ENCODE data around the gene PPA1. TPM values are rescaled to one million over a fixed set of nuclear protein-coding genes. Genes with fewer than 3 reads are reported as not detected.
"Not testable (repeated sequence)": the region's sequence is repeated elsewhere in the genome, so short reads cannot be mapped to it uniquely, and the experiment has no call there.

The PPA1 gene
- total RNA-seq, 1 experiment from 2014 or later = 150 TPM

- peak; percentile 82 for DNase-seq (ENCODE audit: low read depth)
Measured at GRCh38 chr10:70255329-70256299, 22.4 kb upstream of the PPA1 start.

DNA sequence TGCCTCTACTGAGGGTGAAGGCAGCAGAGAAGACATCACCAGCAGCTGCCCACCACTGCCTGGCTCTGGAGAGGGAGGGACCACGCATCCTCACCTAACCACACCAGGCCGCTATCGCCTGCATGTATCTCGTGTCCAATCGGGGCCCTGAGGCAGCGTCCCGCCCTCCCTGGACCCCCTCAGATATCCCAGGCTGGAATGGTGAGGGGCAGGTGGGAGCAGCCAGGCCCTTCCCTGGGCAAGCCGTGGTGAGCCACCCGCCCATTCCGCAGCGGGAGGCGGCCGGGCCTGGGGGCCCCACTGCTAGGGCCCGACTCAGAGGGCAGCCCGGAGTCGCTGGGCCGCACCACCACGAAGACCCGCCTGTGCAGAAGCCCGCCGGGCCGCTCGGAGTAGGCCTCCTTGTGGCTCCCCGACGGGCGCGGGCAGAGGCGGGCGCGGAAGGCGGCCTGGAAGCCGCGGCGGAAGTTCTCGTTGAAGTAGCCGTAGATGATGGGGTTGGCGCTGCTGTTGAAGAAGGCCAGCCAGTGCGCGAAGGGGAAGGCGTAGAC is 21.6 kb upstream of the PPA1 start:
- DNase-seq (ENCODE audit: low read depth) = no peak

GRCh38 chr10:70253878-70254765 is 20.9 kb upstream of the PPA1 start:
- DNase-seq (ENCODE audit: low read depth) = no peak

- no peak for DNase-seq (ENCODE audit: low read depth)
Measured at GRCh38 chr10:70250961-70251680, 17.9 kb upstream of the PPA1 start.

GRCh38 chr10:70247360-70247759 is 14.1 kb upstream of the PPA1 start:
- no peak for DNase-seq (ENCODE audit: low read depth)

- DNase-seq (ENCODE audit: low read depth) = no peak
Measured at GRCh38 chr10:70241081-70241480, 7.9 kb upstream of the PPA1 start.

DNA sequence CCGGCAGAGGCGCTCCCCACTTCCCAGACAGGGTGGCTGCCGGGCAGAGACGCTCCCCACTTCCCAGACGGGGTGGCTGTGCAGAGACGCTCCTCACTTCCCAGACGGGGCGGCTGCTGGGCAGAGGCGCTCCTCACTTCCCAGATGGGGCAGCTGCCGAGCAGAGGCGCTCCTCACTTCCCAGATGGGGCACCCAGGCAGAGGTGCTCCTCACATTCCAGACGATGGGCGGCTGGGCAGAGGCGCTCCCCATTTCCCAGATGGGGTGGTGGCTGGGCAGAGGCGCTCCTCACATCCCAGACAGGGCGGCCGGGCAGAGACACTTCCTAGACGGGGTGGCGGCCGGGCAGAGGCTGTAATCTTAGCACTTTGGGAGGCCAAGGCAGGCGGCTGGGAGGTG is 6.8 kb upstream of the PPA1 start:
- not testable (repeated sequence) for DNase-seq (ENCODE audit: low read depth)

DNA sequence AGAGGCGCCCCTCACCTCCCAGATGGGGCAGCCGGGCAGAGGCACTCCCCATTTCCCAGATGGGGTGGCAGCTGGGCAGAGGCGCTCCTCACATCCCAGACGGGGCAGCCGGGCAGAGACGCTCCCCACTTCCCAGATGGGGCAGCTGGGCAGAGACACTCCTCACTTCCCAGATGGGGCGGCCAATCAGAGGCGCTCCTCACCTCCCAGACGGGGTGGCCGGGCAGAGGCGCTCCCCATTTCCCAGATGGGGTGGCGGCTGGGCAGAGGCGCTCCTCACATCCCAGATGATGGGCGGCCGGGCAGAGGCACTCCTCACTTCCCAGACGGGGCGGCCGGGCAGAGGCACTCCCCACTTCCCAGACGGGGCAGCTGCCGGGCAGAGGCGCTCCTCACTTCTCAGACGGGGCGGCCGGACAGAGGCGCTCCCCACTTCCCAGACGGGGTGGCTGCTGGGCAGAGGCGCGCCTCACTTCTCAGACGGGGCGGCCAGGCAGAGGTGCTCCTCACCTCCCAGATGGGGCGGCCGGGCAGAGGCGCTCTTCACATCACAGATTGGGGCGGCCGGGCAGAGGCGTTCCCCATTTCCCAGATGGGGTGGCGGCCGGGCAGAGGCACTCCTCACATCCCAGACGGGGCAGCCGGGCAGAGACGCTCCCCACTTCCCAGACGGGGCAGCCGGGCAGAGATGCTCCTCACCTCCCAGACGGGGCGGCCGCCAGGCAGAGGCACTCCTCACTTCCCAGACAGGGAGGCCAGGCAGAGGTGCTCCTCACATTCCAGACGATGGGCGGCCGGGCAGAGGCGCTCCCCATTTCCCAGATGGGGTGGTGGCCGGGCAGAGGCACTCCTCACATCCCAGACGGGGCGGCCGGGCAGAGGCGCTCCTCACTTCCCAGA is 6.1 kb upstream of the PPA1 start:
- DNase-seq (ENCODE audit: low read depth) = not testable (repeated sequence)

DNA sequence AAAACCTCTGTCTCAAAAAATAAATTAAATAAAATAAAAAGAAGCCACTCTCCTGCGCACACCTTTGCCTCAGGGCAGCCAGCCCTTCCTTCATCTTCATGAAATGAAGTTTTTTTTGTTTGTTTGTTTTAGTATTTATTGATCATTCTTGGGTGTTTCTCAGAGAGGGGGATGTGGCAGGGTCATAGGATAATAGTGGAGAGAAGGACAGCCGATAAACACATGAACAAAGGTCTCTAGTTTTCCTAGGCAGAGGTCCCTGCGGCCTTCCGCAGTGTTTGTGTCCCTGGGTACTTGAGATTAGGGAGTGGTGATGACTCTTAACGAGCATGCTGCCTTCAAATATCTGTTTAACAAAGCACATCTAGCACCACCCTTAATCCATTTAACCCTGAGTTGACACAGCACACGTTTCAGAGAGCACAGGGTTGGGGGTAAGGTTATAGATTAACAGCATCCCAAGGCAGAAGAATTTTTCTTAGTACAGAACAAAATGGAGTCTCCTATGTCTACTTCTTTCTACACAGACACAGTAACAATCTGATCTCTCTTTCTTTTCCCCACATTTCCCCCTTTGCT is 4.8 kb upstream of the PPA1 start:
- not testable (repeated sequence) for DNase-seq (ENCODE audit: low read depth)

DNA sequence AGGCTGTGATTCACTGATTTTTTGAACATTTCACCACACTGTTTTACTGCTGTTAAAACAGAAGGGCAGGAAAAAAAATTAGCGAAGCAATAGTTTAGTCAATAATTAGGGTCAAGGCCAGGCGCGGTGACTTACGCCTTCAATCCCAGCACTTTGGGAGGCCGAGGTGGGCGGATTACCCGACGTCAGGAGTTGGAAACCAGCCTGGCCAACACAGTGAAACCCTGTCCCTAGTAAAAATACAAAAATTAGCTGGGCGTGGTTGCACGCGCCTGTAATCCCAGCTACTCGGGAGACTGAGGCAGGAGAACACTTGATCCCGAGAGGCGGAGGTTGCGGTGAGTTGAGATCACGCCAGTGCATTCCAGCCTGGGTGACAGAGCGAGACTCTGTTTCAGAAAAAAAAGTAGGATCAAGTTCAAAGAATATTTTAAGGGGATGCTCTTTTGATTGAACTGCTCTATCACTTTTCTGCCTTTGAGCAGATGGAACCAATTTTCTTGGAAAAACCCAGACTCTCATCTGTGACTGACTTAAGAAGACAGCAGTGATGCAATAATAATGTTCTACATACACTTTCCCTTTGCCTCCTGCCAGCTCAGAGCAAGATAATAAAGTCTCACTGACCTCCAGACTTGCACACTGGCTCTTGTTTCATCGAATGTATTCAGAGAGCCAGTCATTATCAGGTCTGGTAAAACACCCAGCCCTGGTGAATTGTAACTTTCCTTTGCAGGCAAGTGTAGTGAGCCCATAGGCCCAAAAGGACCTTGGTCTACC is 1.6 kb upstream of the PPA1 start:
- DNase-seq (ENCODE audit: low read depth) = peak; percentile 36

DNA sequence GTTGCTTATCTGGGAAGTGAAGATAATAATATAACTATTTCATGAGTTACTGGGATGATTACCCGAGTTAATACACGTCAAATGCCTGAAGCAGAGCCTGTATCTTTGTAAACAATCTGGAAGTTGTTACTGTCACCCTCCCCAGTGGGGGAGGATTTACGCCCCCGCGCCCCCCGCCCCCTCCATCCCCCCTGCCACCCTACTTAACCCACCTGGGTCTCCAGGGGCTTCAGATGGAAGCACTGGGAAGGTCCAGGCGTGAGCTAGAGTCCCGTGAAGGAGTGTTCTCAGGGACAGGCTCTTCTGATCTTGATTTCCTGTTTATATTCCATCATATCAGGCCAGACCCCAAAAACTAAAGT is 691 bp upstream of the PPA1 start:
- DNase-seq (ENCODE audit: low read depth) = no peak

DNA sequence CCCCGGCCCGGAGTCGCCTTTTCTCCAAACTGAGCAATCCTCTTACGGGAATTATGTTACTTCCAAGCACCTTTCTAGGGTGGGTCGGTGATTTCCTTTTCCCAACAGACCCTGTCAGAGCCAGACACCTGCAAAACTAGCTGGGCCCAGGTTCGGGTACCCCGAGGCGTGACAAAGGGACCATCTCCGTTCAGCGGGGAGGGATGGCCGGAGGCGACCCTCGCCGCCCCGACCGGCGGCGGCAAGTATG is 445 bp downstream of the PPA1 start:
- DNase-seq (ENCODE audit: low read depth) = no peak

- peak; percentile 45 for DNase-seq (ENCODE audit: low read depth)
Measured at GRCh38 chr10:70232155-70232858, 922 bp downstream of the PPA1 start.

DNA sequence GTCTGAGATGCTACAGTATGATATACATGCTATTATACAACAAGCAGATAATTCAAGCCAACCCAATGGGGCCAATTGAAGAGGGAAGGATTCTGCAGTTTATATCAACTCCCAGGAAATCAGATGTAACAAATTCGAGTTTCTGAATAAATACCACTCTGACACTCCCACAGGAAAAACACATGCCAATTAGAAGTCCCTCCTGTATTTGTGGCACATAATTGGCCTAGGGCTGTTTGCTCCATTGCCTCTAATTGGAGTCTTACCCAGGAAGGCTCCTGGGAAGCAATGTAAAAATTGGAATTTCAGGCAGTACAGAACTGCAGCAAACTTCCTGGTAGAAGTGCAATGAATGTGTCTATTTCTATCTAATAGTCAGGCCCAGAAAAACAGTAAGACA is 4.7 kb downstream of the PPA1 start:
- no peak for DNase-seq (ENCODE audit: low read depth)

DNA sequence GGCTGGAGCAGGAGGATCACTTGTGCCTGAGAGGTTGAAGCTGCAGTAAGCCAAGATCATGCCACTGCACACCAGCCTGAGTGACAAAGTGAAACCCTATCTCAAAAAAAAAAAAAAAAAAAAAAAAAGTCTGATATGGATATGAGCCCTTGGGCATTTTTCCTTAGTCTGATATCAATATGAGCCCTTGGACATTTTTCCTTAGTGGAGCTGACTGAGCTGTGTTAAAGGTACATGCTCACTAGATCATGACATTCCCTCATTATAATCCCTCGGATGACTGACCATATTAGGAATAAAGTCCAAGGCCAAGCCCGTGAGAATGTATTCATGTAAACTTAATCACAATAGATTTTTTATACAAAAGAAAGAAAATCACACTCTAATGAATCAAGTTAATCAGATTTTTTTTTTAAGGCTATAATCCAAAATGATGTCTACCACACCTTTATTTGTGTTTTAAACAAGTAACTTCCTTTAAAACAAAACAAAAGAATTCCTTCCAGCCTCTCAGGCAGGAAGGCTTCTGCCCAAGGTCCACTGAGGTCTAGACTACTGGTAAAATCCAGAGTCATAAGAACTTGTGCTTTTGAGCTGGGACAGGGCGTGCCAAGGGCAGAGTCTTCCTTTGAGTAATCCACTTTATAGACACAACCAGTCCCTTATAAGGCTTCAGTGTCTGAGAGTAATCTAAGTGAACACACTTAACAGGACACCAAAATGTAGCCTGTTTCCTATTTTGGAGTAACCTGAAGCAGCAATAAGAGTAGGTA is 5.5 kb downstream of the PPA1 start:
- DNase-seq (ENCODE audit: low read depth) = no peak

GRCh38 chr10:70223728-70224127 is 9.5 kb downstream of the PPA1 start:
- DNase-seq (ENCODE audit: low read depth) = no peak

- not testable (repeated sequence) for DNase-seq (ENCODE audit: low read depth)
Measured at GRCh38 chr10:70222811-70223447, 10.3 kb downstream of the PPA1 start.

- no peak for DNase-seq (ENCODE audit: low read depth)
Measured at GRCh38 chr10:70222340-70222794, 10.9 kb downstream of the PPA1 start.

Data from RPMI7951 (cell line).